Measurements from ENCODE around the gene SPATA13.

Gene SPATA13

DNA sequence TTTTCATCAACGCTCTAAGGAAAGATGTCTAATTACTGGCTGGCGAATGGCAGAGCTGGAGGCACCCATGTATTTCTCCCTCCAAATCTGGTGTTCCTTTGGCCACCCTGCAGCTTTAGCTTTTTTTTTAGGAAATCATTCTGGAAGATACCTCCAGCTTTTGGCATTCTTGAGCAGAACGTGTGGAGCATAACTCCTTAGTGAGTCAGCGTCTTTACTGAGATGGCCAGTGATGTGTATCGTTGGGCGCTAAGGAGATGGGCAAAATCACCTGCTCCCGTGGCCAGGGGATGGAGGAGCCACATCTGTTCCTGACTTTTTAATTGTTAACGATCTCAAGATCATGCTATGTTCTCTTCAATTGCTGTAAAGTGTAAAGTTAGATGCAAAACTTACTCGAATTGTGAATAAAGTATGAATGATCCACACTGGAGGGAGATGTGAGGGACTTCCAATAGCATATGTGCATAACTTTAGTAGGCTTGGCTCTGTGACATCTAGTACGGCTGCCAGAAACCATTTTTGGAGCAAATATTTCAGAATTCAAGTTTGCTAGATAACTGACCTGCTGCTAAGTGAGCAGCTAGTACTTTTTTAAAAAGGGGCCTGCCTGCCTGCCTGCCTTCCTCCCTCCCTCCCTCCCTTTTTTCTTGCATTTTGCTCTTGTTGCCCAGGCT, 124.5 kb downstream of the SPATA13 start:
- H3K36me3 ChIP-seq (ENCODE audit: control insufficient read depth, insufficient read depth, low read length), result peaks cover 3% of the 10 kb centered on the region
- no peak for DNase-seq (ENCODE audit: low read depth, low spot score)
- H3K27ac ChIP-seq (ENCODE audit: low read length), result no peak overlapping the region
- no peaks in the 10 kb centered on the region for H3K27me3 ChIP-seq (ENCODE audit: control insufficient read depth, insufficient read depth, low read length)
- WGBS (ENCODE audit: insufficient coverage, insufficient read length), result no CpG with 5 or more reads among the region's 10 CpGs
- H3K9me3 ChIP-seq (ENCODE audit: control insufficient read depth, insufficient read depth, low read length), result no peaks in the 10 kb centered on the region
- no peak overlapping the region for H3K4me3 ChIP-seq (ENCODE audit: low read length)
- no peaks in the 10 kb centered on the region for H3K4me1 ChIP-seq (ENCODE audit: control insufficient read depth, insufficient read depth, low read length)

DNA sequence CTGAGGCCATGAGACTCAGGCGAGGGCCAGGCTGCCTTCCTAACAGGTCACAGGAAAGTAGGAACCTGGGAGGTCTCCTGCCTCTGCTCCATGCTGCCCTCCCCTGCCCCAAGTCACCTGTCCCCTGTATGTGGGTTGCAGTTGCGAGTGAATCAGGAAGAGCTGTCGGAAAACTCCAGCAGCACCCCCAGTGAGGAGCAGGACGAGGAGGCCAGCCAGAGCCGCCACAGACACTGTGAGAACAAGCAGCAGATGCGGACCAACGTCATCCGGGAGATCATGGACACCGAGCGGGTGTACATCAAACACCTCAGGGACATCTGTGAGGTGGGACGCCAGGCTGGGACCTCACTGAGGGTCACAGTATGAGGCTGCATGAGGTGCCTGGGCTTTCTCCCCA, 126.1 kb downstream of the SPATA13 start:
- DNase-seq (ENCODE audit: low read depth, low spot score), result no peak
- H3K36me3 ChIP-seq (ENCODE audit: control insufficient read depth, insufficient read depth, low read length), result peaks cover 9% of the 10 kb centered on the region
- no peaks in the 10 kb centered on the region for H3K27me3 ChIP-seq (ENCODE audit: control insufficient read depth, insufficient read depth, low read length)
- no peaks in the 10 kb centered on the region for H3K9me3 ChIP-seq (ENCODE audit: control insufficient read depth, insufficient read depth, low read length)
- no peak overlapping the region for H3K27ac ChIP-seq (ENCODE audit: low read length)
- no CpG with 5 or more reads among the region's 11 CpGs for WGBS (ENCODE audit: insufficient coverage, insufficient read length)
- no peaks in the 10 kb centered on the region for H3K4me1 ChIP-seq (ENCODE audit: control insufficient read depth, insufficient read depth, low read length)
- H3K4me3 ChIP-seq (ENCODE audit: low read length), result no peak overlapping the region

DNA sequence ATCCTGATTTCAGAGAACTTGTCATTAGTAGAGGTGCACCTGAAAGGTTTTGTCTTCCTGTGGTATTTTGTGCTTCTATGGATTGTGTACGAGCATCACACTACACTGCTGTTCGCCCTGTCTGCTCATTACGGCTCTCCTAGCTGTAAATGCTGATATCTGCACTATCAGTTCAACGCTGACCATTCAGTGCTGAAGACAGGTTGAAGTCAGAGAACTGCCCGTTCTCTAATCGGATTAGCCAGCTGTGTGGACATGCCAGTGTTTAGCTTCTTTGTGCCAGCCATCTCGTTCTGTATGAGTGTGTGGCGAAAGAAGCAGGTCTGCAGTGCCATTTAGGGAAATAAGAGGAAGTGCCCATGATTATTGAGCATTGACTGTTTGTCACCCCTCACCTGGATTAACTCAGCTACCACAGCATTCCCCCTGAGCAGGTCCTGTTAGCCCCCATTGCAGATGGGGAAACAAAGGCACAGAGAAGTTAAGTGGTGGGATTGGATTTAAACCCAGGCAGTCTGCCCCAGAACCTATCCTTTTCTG, 127.3 kb downstream of the SPATA13 start:
- H3K4me3 ChIP-seq (ENCODE audit: low read length), result no peak overlapping the region
- H3K4me1 ChIP-seq (ENCODE audit: control insufficient read depth, insufficient read depth, low read length), result no peaks in the 10 kb centered on the region
- no peak overlapping the region for H3K27ac ChIP-seq (ENCODE audit: low read length)
- no peaks in the 10 kb centered on the region for H3K27me3 ChIP-seq (ENCODE audit: control insufficient read depth, insufficient read depth, low read length)
- peaks cover 14% of the 10 kb centered on the region for H3K36me3 ChIP-seq (ENCODE audit: control insufficient read depth, insufficient read depth, low read length)
- DNase-seq (ENCODE audit: low read depth, low spot score), result no peak
- no CpG with 5 or more reads among the region's 8 CpGs for WGBS (ENCODE audit: insufficient coverage, insufficient read length)
- no peaks in the 10 kb centered on the region for H3K9me3 ChIP-seq (ENCODE audit: control insufficient read depth, insufficient read depth, low read length)

DNA sequence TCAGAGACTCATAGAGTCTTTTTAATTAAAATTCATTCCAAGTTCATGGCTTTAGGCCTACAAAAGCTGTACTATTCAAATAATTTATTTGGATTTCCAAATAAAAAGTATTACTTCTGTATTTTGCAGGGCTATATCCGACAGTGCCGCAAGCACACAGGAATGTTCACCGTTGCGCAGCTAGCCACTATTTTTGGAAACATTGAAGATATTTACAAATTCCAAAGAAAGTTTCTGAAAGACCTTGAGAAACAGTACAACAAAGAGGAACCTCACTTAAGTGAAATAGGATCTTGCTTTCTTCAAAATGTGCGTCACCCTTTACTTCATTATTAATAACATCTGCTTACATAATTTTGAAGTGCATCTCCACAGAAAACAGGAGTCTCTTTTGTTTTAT, 128.3 kb downstream of the SPATA13 start:
- DNase-seq (ENCODE audit: low read depth, low spot score), result no peak
- Histone ChIP-seq H3K9me3 (ENCODE audit: control insufficient read depth, insufficient read depth, low read length) (no peaks in the 10 kb centered on the region), H3K36me3 (ENCODE audit: control insufficient read depth, insufficient read depth, low read length) (peaks cover 14% of the 10 kb centered on the region), H3K27ac (ENCODE audit: low read length) (no peak overlapping the region), H3K4me1 (ENCODE audit: control insufficient read depth, insufficient read depth, low read length) (no peaks in the 10 kb centered on the region), H3K4me3 (ENCODE audit: low read length) (no peak overlapping the region), H3K27me3 (ENCODE audit: control insufficient read depth, insufficient read depth, low read length) (no peaks in the 10 kb centered on the region)
- no CpG with 5 or more reads among the region's 5 CpGs for WGBS (ENCODE audit: insufficient coverage, insufficient read length)

DNA sequence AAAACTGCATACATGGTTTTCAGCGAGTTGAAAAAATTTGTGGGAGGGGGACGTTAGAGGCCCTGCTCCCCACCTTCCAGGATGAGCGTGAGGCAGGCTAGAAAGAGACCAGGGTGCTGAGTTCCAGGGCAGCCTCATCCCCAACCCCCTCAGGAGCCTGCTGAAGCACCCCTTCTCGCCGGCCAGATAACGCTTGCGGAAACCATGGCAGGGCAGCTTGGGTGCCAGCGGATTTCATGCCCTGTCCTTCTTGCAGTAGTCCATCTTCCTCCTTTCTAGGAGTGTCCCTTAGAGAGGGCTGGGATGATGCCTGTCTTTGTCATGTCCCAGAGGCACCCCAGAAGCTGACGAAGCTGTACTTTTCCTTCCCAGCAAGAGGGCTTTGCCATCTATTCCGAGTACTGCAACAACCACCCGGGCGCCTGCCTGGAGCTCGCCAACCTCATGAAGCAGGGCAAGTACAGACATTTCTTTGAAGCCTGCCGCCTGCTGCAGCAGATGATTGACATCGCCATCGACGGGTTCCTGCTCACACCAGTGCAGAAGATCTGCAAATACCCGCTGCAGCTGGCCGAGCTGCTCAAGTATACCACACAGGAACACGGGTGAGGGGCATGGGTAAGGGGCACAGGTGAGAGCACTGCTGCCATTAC, 129.9 kb downstream of the SPATA13 start:
- H3K4me1 ChIP-seq (ENCODE audit: control insufficient read depth, insufficient read depth, low read length), result no peaks in the 10 kb centered on the region
- DNase-seq (ENCODE audit: low read depth, low spot score), result no peak
- no peak overlapping the region for H3K4me3 ChIP-seq (ENCODE audit: low read length)
- WGBS (ENCODE audit: insufficient coverage, insufficient read length), result no CpG with 5 or more reads among the region's 20 CpGs
- no peaks in the 10 kb centered on the region for H3K9me3 ChIP-seq (ENCODE audit: control insufficient read depth, insufficient read depth, low read length)
- no peak overlapping the region for H3K27ac ChIP-seq (ENCODE audit: low read length)
- peaks cover 14% of the 10 kb centered on the region for H3K36me3 ChIP-seq (ENCODE audit: control insufficient read depth, insufficient read depth, low read length)
- no peaks in the 10 kb centered on the region for H3K27me3 ChIP-seq (ENCODE audit: control insufficient read depth, insufficient read depth, low read length)

DNA sequence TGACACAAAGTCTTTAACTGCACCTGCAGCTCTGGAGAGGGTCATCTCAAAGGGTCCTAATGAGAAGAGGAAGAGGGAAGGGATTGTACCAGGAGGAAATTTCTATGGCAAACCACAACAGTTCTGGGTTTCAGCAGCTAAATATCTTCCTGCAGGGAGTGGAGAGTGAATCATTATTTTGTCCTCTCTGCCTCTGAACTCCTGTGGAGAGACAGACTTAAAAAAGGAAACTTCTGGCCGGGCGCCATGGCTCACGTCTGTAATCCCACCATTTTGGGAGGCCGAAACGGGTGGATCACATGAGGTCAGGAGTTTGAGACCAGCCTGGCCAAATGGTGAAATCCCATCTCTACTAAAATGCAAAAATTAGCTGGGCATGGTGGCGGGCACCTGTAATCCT, 132.0 kb downstream of the SPATA13 start:
- no peak overlapping the region for H3K27ac ChIP-seq (ENCODE audit: low read length)
- no peaks in the 10 kb centered on the region for H3K4me1 ChIP-seq (ENCODE audit: control insufficient read depth, insufficient read depth, low read length)
- no peaks in the 10 kb centered on the region for H3K27me3 ChIP-seq (ENCODE audit: control insufficient read depth, insufficient read depth, low read length)
- no peak for DNase-seq (ENCODE audit: low read depth, low spot score)
- H3K4me3 ChIP-seq (ENCODE audit: low read length), result no peak overlapping the region
- peaks cover 14% of the 10 kb centered on the region for H3K36me3 ChIP-seq (ENCODE audit: control insufficient read depth, insufficient read depth, low read length)
- no peaks in the 10 kb centered on the region for H3K9me3 ChIP-seq (ENCODE audit: control insufficient read depth, insufficient read depth, low read length)
- no CpG with 5 or more reads among the region's 6 CpGs for WGBS (ENCODE audit: insufficient coverage, insufficient read length)

DNA sequence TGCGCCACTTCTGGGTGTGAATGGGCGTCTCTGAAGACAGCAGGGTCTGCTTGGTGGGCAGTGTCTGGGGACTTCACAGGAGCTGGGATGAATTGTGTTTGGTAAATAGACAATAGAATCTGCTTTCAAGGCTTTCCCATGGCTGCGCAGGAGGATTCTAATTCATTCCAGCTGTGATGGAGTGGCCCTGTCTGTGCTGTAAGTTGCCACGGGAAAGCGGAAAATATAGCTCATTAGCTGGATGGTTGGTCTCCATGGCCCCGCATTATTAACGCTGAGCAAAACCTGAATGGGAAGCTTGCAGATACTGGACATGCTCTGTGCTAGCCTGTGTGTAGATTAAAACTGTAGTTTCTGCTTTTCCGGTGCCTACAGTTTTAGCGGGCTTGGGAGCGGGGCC, 133.2 kb downstream of the SPATA13 start:
- no peaks in the 10 kb centered on the region for H3K4me1 ChIP-seq (ENCODE audit: control insufficient read depth, insufficient read depth, low read length)
- H3K27ac ChIP-seq (ENCODE audit: low read length), result no peak overlapping the region
- peaks cover 21% of the 10 kb centered on the region for H3K36me3 ChIP-seq (ENCODE audit: control insufficient read depth, insufficient read depth, low read length)
- H3K27me3 ChIP-seq (ENCODE audit: control insufficient read depth, insufficient read depth, low read length), result no peaks in the 10 kb centered on the region
- DNase-seq (ENCODE audit: low read depth, low spot score), result no peak
- no peaks in the 10 kb centered on the region for H3K9me3 ChIP-seq (ENCODE audit: control insufficient read depth, insufficient read depth, low read length)
- H3K4me3 ChIP-seq (ENCODE audit: low read length), result no peak overlapping the region
- WGBS (ENCODE audit: insufficient coverage, insufficient read length), result no CpG with 5 or more reads among the region's 10 CpGs

DNA sequence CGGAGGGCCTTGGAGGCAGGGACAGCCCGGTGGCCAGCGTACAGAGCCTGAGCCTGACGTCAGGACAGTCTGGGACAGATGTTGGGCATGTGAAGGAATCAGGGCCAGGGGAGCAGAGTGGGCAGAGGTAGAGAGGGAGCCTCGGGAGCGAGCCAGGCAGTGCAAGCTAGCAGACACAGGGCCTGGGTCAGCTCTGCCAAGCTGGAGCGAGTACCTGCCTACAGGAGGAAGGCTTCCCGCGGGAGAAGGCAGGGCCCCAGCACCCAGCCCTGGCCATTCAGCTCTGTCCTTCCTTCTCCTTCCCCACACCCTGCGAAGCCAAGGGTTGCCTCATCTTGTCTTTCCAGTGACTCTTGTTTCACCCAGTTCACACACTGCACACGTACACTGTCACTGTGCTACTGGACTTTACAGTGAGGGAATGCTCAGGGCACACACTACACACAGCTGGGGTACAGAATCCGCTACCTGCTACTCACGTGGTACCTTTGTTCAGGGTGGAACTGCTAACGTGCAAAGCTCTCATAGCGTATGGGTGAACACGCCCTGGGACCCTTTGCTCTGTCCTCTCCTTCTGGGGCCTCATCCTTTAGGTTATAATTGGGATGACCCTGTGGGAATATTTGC, 139.1 kb downstream of the SPATA13 start:
- peaks cover 14% of the 10 kb centered on the region; the same call in 1 of the 2 replicates for H3K36me3 ChIP-seq (ENCODE audit: control insufficient read depth, insufficient read depth, low read length)
- H3K9me3 ChIP-seq (ENCODE audit: control insufficient read depth, insufficient read depth, low read length), result no peaks in the 10 kb centered on the region
- no peak for DNase-seq (ENCODE audit: low read depth, low spot score)
- H3K4me1 ChIP-seq (ENCODE audit: control insufficient read depth, insufficient read depth, low read length), result no peaks in the 10 kb centered on the region
- no peak overlapping the region for H3K4me3 ChIP-seq (ENCODE audit: low read length)
- WGBS (ENCODE audit: insufficient coverage, insufficient read length), result no CpG with 5 or more reads among the region's 16 CpGs
- H3K27me3 ChIP-seq (ENCODE audit: control insufficient read depth, insufficient read depth, low read length), result no peaks in the 10 kb centered on the region
- no peak overlapping the region for H3K27ac ChIP-seq (ENCODE audit: low read length)

DNA sequence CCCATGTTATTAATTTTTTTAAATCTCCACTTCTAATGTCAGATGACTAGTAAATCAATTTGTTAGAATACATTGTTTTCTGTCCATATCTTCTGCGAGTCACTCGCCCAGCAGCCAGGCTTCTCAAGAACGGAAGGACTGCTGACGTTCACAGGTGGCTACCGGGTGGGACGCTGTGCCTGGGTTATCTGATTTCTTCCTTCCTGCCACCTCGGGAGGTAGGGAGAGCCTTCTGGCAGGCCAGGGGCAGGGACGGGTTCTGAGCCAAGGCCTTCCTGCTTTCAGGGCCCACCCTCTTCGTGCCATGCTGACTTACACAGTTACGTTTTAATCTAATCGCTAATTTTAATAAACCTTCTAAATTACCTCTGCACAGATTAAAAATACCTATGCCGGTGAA, 140.9 kb downstream of the SPATA13 start:
- Histone ChIP-seq H3K27me3 (ENCODE audit: control insufficient read depth, insufficient read depth, low read length) (no peaks in the 10 kb centered on the region), H3K4me1 (ENCODE audit: control insufficient read depth, insufficient read depth, low read length) (no peaks in the 10 kb centered on the region), H3K27ac (ENCODE audit: low read length) (no peak overlapping the region), H3K9me3 (ENCODE audit: control insufficient read depth, insufficient read depth, low read length) (no peaks in the 10 kb centered on the region), H3K4me3 (ENCODE audit: low read length) (no peak overlapping the region), H3K36me3 (ENCODE audit: control insufficient read depth, insufficient read depth, low read length) (peaks cover 14% of the 10 kb centered on the region; the same call in 1 of the 2 replicates)
- no peak for DNase-seq (ENCODE audit: low read depth, low spot score)
- 100% methylated on average over 3 of the region's 12 CpGs for WGBS (ENCODE audit: insufficient coverage, insufficient read length)

DNA sequence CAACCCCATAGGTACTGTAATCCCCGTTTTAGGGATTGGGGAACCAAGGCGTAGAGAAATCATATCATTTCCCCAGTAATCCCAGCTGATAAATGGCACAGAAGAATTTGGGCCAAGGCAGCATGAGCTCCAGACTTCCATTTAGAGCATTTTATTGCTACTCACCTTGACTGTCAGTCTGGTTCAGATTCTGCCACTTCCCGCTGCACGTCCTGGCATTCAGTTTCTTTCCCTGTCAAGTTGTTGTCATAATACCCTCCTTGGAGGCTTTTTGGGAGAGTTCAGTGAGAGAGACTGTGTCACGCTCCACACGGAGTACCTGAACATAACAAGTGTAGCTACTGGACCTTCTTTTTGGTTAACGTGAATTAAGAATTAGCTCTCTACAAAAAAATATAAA, 141.4 kb downstream of the SPATA13 start:
- Histone ChIP-seq H3K9me3 (ENCODE audit: control insufficient read depth, insufficient read depth, low read length) (no peaks in the 10 kb centered on the region), H3K36me3 (ENCODE audit: control insufficient read depth, insufficient read depth, low read length) (peaks cover 14% of the 10 kb centered on the region; the same call in 1 of the 2 replicates), H3K4me1 (ENCODE audit: control insufficient read depth, insufficient read depth, low read length) (no peaks in the 10 kb centered on the region), H3K27me3 (ENCODE audit: control insufficient read depth, insufficient read depth, low read length) (no peaks in the 10 kb centered on the region), H3K4me3 (ENCODE audit: low read length) (no peak overlapping the region), H3K27ac (ENCODE audit: low read length) (no peak overlapping the region)
- WGBS (ENCODE audit: insufficient coverage, insufficient read length), result no CpG with 5 or more reads among the region's 7 CpGs
- DNase-seq (ENCODE audit: low read depth, low spot score), result no peak

All from iPS DF 6.9 (cell line).